Measurements from ENCODE around the gene RBM34. TPM values are rescaled to one million over a fixed set of nuclear protein-coding genes. Genes with fewer than 3 reads are reported as not detected.
A peak's percentile ranks its signal among the peaks of the same experiment; 100 is the strongest.

The RBM34 gene
- total RNA-seq, 1 donor from 2014 or later: 59.2 TPM

GRCh38 chr1:235113183-235113917 is 47.7 kb downstream of the RBM34 start:
- no peak for DNase-seq (ENCODE audit: low spot score)

- no peak for DNase-seq (ENCODE audit: low spot score)
Measured at GRCh38 chr1:235112297-235113182, 48.5 kb downstream of the RBM34 start.

GRCh38 chr1:235111107-235111506 is 49.9 kb downstream of the RBM34 start:
- DNase-seq (ENCODE audit: low spot score): no peak

GRCh38 chr1:235108876-235109275 is 52.2 kb downstream of the RBM34 start:
- no peak for DNase-seq (ENCODE audit: low spot score)

GRCh38 chr1:235108185-235108593 is 52.9 kb downstream of the RBM34 start:
- no peak for DNase-seq (ENCODE audit: low spot score)

GRCh38 chr1:235107368-235108184 is 53.5 kb downstream of the RBM34 start:
- DNase-seq (ENCODE audit: low spot score): no peak

- no peak for DNase-seq (ENCODE audit: low spot score)
Measured at GRCh38 chr1:235106457-235106856, 54.6 kb downstream of the RBM34 start.

- DNase-seq (ENCODE audit: low spot score): peak; percentile 16
Measured at GRCh38 chr1:235105051-235106043, 55.7 kb downstream of the RBM34 start.

GRCh38 chr1:235102993-235103411 is 58.0 kb downstream of the RBM34 start:
- DNase-seq (ENCODE audit: low spot score): no peak

- no peak for DNase-seq (ENCODE audit: low spot score)
Measured at GRCh38 chr1:235102259-235102582, 58.8 kb downstream of the RBM34 start.

GRCh38 chr1:235101558-235102258 is 59.3 kb downstream of the RBM34 start:
- DNase-seq (ENCODE audit: low spot score): no peak

GRCh38 chr1:235100194-235100772 is 60.8 kb downstream of the RBM34 start:
- DNase-seq (ENCODE audit: low spot score): no peak

- no peak for DNase-seq (ENCODE audit: low spot score)
Measured at GRCh38 chr1:235098991-235099390, 62.1 kb downstream of the RBM34 start.

GRCh38 chr1:235098547-235098946 is 62.5 kb downstream of the RBM34 start:
- peak; percentile 51 for DNase-seq (ENCODE audit: low spot score)

GRCh38 chr1:235097501-235097900 is 63.5 kb downstream of the RBM34 start:
- peak; percentile 39 for DNase-seq (ENCODE audit: low spot score)

GRCh38 chr1:235095938-235096562 is 65.0 kb downstream of the RBM34 start:
- DNase-seq (ENCODE audit: low spot score): no peak

GRCh38 chr1:235093696-235094592 is 67.1 kb downstream of the RBM34 start:
- peak; percentile 22 for DNase-seq (ENCODE audit: low spot score)

Data from mesenteric fat pad (tissue), 1 donor.